HG02852 (cell line): ENCODE results near the gene FMNL3.
"Not testable (repeated sequence)": the region's sequence is repeated elsewhere in the genome, so short reads cannot be mapped to it uniquely, and the experiment has no call there.

ENCODE experiments used
- ATAC-seq: cut with Tn5 transposase; IDR thresholded peaks from one replicate; pipeline ENCODE4 v1.9.1; 2021; ENCODE audit warnings: mild to moderate bottlenecking, moderate library complexity; ENCODE audit not compliant: unreplicated experiment

Gene FMNL3

DNA sequence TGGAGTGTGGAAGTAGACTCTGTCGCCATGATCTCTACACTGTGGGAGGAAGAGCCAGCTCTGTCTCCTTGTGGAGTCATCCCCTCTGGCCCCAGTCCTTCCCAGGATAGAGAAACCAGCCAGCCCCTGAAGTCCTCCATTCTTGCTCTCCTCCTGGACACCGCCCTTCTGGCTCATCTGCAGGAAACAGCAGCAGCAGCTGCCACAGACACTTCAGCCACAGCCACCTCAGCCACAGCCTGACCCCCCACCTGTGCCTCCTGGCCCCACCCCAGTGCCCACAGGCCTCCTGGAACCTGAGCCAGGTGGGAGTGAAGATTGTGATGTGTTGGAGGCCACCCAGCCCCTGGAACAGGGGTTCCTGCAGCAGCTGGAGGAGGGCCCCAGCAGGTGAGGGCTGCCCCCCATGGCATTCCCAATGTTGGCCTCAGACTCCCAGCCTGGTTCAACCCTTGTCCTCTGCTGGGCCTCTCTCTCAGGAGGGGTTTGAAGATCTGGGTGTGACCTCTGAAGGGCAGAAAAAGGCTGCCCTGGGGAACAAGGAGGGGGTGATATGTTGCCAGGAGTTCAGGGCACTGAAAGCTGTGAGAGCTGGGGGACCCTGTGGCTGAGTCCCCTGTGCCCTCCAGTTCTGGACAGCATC is 73.4 kb downstream of the FMNL3 start:
- ATAC-seq = no peak

DNA sequence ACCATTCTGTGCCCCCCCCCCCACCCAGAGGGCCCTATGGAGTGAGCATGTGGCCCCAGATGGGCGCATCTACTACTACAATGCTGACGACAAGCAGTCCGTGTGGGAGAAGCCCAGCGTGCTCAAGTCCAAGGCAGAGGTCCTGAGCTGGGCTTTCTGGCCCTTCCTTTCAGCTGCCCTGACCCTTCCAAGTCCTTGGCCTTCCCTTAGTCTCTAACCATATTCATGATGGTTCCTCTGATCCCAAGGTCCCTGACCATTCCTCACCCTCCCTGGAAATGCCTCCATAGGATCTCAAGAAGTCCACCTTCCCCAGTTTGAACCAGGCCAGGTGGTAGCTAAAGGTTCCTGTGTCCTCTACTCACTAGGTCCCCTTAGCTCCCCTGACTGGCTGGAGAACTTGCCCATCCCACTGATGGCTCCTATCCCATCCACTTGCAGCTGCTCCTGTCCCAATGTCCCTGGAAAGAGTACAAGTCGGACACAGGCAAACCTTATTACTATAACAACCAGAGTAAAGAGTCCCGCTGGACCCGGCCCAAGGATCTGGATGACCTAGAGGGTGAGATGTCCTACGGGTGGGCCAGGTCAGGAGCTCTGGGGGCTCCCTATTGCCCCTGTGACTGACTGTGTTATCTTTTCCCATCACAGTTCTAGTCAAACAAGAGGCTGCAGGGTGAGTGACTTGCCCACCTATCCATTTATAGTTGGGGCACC is 74.1 kb downstream of the FMNL3 start:
- no peak for ATAC-seq

DNA sequence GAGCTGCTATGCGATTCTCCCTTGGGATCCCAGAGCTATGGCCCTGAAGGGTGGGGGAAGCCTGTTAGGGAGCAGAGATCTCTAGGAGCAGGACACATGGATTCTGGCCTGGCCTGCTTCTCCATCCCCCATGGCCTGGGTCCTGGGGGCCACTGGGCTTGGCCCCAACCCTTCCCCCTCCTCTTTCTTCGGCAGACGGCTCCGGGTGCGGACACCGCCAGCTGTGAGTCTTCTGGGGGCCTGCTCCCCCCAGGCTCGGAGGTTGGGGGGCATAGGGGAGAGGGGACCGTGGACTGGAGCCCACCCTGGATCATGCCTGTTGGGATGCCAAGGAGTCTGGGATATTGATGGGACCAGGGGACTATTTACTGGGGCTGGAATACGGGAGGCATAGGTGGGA is 74.8 kb downstream of the FMNL3 start:
- ATAC-seq = no peak

DNA sequence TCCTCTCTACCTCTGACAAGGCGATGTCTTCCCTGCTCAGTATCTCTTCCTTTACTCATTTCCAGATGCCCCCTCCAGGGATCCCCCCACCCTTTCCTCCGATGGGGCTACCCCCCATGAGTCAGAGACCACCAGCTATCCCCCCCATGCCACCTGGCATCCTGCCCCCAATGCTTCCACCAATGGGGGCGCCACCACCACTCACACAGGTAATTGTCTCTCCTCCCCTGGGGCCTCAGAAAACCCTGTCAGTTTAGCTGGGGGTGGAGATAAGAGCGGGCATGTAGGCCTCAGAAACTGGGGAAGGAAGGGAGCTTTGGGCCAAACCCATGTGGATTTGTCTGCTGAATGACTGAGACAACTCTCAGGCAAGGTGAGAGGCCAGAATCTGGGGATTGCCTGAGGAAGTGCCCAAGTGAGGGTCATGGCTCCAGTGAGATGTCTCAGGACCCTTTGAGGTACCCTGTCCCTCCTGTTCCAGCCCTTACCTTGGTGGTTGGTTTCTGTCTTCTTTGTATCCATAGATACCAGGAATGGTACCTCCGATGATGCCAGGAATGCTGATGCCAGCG is 75.8 kb downstream of the FMNL3 start:
- ATAC-seq = no peak

DNA sequence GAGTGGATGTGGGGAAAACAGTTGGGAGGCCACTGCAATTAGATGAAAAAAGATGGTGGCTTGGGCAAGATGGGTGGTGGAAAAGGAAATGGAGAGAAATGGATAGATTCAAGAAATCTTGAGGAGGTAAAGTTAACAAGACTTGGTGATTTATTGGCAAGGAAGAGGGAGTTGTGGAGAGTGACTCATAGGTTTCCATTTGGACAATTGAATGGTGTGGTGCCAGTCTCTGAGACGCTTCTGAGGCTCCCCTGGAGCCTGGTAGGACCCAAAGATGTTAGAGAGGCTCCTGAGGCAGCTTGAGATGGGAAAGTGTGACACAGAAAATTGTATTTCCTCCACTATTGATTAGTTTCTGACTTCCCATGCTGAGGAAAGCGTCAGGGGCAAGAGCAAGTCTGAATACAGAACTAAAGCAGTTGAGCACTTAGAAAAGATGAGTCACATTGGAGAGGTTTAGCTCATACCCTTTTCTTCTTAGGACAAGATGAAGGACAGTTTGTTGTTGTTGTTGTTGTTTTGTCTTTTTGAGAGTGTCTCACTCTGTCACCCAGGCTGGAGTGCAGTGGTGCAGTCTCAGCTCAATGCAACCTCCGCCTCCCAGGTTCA is 79.3 kb downstream of the FMNL3 start:
- ATAC-seq = no peak

DNA sequence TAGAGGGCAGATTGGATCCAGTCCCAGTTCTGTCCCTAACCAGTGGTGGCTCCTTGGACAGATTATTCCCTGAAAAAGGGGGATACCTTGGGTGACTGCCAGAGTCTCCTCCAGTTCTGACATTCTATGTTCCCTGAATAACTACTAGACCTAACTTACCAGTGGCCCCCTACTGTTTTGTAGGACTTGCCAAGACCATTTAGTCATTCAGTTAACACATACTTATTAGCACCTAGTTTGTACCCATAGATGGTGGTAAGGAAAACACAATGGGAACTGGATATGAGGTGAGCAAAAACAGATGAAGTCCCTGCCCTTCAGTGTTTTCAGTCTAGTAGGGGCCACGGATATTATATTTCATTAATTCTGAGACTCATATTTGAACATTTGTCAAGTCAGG is 80.4 kb downstream of the FMNL3 start:
- no peak for ATAC-seq

DNA sequence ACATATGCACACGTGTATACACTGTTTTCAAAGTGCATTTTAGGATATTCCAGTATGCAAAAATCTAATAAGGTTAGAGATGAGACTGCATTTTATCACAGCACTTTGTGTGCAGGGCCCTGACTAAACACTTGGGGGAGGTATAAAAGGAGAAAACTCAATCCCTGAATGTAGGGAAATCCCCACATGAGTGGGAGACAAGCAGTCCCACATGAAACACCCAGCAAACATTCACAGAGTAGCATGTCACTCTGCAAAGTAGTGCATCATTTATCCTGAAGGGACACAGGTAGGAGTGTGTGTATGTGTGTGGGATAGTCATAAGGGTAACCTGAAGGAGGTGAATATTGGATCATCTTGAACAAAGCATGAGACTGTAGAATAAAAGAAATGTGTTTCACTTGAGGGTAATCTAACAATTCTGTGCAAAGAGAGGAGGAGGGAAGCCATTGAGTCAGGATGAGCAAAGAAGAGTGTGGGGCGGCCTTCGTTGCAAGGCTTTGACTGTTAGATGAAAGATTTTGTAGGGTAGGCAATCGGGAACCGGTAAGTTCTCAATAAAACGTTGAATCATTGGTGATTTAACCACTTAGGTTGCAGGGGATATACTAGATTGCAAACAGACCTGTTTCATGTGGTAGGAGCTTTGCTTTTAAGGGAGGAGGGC is 80.9 kb downstream of the FMNL3 start:
- ATAC-seq = no peak

DNA sequence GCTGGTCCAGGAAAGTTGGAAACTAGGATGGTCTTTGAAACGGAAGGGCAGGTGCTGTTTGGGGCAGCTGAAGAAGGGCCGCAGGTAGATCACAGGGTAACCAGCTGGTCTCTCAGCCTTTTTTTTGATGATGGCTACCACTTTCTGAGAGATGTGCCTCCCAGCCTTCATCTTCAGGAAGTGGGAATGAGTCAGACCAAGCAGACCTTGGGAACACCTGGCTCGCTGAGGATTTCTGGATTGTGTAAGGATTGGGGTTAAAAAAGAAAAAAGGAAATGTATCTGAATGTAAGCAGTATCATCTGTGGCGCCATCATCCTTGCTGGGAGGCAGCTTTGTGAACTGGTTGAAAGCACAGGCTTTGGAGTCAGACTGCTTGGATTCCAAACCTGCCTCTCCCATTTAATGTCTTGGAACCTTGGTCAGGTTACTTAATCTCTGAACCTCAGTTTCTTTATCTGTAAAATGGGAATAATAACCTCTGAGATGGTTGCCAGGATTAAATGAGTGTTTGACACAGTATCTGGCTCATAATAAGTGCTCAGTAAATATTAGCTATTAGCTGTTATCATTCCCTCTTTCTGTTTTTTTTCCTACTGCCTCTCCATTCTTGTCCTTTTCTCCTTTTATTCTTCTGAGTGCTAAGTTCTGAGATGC is 82.2 kb downstream of the FMNL3 start:
- ATAC-seq = no peak

DNA sequence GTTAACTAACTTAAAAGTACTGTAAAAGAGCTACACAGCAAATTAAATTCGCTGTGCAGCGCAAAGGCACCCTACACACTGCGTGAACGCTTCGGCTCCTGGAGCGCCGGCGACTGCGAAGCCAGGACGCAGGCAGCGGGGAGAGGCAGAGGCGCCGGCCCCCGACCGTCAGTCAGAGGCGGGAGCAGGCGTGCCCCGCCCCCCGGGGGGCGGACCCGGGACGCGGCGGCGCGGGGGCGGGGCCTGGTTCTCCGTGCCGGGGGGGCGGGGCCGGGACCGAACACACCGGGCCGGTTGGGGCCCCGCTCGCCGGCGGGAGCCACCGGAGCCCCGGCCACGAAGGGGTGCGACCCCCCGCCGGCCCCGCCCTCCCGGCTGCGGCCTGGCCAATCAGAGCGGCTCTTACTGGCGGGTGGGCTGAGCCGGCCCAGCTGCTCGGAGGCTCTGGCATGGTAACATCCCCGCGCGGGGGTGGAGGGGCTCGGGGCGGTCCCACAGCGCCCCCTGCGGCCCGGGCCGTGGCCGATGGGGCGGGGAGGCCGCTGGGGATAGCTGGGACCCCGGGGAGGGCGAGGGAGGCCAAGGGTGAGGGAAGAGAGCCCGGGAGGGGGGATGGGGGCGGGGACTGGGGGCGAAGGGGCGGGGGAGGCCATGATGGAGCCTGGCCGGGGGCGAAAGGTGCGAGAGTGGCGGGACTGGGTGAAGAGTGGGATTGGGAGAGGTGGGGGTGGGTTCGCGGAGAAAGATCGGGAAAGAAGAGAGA is 83.9 kb downstream of the FMNL3 start, which contains the start of gene PRPF40B:
PRPF40B (plus strand) TSS at position 420 of the 763 bp plus-strand sequence; CDS start at position 450, 30 bp downstream.
- ATAC-seq = peak; percentile 70

DNA sequence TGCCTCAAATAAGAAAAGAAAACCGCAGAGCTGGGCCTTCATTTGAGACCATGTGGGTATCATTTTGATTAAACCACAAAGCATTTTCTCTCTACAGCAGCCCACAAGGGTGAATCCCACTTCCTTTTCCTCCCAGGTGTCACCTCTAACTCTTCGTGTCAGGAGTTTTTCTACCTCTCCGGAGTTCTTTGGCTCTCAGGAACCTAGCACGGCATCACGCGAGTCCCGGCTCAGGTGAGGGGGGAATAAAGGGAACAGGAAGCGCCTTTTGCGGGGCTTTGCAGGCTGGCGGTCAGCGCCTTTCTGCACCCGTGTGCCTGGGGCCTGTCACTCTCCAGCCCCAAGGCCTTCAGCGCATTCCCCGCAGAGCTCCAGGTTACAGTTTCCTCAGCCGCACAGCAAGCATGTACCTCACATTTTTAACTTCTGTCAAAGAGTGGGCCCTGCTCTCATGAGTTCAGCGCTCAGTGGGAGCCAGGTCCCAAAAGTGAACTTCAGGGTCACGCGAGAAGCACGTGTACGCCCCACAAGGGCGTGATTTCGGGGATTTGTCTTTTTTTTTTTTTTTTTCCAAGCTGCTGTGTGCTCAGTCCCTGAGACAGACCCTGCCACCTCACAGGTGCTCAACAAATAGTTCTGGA is 84.6 kb downstream of the FMNL3 start:
- ATAC-seq = peak; percentile 35

DNA sequence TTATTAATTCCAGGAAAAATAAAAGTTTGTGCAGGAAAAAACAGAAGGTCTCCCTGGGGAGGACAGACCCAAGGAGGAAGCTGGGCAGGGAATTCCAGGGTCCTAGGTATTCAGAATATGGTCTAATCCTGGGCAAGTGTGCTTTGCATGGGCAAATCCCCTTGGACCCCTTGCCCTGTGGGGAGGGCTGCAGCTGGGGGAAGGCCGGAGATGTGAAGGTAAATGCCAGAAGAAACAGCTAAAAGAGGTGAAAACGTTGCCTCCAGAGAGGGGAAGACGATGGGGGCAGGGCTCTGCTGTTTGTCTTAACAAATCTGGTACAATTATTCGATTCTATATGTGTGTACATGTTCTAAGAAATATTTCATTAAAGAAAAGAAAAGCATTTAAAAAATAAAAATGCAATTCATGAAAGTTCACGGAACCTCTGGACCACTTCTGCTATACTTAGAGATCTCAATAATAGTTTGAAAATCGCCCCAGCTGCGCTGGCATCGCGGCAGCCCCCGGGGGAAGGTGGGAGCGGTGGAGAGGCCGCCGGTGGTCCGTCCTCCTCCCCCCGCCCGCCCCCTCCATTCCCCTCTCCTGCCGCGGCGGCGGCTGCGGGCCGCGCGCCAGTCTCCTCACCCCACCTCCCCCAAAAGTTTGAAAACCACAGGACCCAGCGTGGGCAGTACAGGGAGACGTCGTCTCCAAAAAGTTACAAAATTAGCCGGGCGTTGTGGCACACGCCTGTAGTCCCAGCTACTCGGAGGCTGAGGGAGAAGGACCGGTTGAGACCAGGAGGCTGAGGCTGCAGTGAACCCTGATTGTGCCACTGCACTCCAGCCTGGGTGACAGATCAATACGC is 85.3 kb downstream of the FMNL3 start:
- ATAC-seq = peak; percentile 25

DNA sequence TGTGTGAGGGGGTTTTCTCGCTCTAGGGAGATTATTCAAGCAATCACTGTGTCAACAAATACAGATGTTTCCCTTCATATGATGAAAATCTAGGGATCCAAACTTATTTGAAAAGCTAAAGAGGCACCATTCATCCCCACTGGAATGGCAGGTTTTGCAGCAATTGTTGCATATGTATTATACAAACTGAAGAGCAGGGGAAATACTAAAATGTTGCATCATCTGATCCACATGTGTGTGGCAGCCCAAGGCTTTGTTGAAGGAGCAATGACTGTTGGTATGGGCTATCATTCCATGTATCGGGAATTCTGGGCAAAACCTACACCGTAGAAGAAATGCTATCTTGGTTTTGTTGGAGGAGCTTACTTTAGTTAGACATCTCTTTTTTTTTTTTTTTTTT is 87.9 kb downstream of the FMNL3 start:
- ATAC-seq = no peak

DNA sequence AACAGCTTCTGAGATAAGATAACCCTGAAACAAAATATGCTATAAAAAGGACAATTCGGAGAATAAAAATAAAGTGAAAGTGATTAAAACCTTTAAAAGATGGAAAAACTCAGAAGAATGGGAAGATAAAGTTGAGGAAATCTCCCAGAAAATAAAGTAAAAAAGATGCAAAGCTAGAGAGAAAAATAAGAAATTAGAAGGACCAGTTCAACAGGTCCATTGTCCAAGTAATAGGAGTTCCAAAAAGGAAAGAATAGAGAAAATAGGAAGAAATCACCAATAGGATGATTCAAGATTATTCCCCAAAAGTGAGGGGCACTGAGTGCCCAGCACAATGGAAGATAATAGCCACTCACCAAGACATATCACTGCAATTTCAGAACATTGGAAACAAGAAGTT is 88.6 kb downstream of the FMNL3 start:
- ATAC-seq = no peak

DNA sequence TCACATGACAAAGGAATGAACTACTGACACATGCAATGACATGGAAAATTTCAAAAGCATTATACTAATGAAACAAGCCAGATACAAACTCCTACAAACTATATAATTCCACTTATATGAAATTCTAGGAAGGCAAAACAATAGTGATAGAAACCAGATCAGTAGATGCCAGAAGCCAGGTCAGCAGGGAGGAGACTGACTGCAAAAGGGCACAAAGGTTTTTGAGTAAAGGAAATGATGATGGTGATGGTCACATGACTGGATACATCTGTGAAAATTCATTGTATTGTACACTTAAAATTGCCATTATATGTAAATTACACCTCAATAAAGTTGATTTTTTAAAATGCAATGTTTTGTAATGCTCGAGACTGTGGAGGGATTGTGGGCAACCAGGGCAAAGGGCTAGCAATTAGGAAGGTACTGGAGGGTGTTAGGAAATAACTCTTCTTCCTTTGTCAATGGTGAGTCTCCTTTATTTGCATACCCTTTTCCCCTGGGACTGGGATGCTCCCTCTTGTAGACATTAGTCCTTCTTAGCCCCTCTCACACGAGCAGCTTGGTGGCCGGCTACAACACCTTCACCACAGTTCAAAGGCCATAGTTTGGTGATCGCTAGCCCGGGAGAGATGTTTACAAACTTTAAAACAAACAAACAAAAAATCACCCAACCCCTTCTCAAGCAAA is 90.5 kb downstream of the FMNL3 start:
- no peak for ATAC-seq

DNA sequence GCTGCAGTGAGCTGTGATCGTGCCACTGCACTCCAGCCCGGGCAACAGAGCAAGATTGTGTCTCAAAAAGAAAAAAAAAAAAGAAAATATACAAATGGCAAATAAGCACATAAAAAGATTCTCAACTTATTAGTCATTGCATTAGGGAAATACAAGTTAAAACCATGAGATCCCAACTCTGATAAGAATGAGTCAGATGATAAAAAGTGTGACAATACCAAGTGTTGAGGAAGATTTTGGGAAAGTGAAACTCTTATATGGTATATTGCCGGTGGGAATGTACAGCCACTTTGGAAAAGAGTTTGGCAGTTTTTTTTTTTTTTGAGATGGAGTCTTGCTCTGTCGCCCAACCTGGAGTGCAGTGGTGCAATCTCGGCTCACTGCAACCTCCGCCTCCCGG is 91.5 kb downstream of the FMNL3 start:
- no peak for ATAC-seq

DNA sequence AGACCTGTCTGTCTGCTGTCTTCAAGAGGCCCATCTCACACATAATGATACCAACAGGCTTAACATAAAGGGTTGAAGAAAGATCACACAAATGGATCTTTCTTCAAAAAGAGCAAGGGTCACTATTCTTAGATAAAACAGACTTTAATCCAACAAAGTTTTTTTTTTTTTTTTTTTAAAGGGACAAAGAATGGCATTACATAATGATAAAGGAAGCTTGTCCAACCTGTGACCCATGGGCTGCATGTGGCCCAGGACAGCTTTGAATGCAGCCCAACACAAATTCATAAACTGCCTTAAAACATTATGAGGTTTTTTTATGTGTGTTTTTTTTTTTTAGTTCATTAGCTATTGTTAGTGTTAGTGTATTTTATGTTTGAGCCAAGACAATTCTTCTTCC is 95.0 kb downstream of the FMNL3 start:
- ATAC-seq = no peak

DNA sequence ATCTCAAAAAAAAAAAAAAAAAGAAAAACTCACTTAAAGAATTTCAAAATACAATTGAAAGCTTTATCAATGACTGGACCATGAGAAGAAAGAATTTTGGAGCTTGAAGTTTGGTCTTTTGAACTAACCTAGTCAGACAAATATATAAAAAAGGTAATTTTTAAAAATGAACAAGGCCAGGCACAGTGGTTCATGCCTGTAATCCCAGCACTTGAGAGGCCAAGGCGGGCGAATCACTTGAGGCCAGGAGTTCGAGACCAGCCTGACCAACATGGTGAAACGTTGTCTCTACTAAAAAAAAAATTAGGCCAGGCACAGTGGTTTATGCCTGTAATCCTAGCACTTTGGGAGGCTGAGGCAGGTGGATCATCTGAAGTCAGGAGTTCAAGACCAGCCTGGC is 96.4 kb downstream of the FMNL3 start:
- not testable (repeated sequence) for ATAC-seq

DNA sequence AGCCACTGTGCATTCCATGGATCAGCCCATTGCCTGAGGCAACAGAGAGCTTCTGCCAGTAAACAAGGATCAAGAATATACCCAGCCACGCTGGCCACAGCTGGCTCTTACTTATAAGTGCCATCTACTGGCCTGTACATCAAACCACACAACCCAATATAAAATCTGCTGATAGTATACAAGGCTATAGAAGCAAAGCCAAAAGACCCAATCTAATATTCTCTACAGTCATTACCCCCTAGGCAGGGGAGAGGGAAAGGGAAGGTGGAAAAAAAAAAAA is 97.4 kb downstream of the FMNL3 start:
- no peak for ATAC-seq
